Osteocyte (in vitro differentiated cells): ENCODE results near the gene VTN. TPM values are rescaled to one million over a fixed set of nuclear protein-coding genes. Genes with fewer than 3 reads are reported as not detected.

ENCODE experiments used
- DNase-seq: peaks from one replicate; pipeline ENCODE4 v3.0.0; 2021; ENCODE audit warnings: mixed read lengths; ENCODE audit not compliant: unreplicated experiment; ENCODE audit errors: extremely low spot score
- H3K27ac Mint-ChIP-seq: one replicate; pipeline ENCODE4 v1.8.0; 2021; ENCODE audit warnings: mild to moderate bottlenecking, mixed read lengths; ENCODE audit not compliant: unreplicated experiment
- H3K27me3 Mint-ChIP-seq: one replicate; pipeline ENCODE4 v1.8.0; 2021; ENCODE audit warnings: mixed read lengths; ENCODE audit not compliant: unreplicated experiment
- H3K36me3 Mint-ChIP-seq: one replicate; pipeline ENCODE4 v1.8.0; 2021; ENCODE audit warnings: mixed read lengths; ENCODE audit not compliant: unreplicated experiment
- H3K4me1 Mint-ChIP-seq: one replicate; pipeline ENCODE4 v1.8.0; 2021; ENCODE audit warnings: mixed read lengths; ENCODE audit not compliant: unreplicated experiment
- H3K4me3 Mint-ChIP-seq: one replicate; pipeline ENCODE4 v1.8.0; 2021; ENCODE audit warnings: mild to moderate bottlenecking, moderate library complexity, mixed read lengths; ENCODE audit not compliant: unreplicated experiment
- H3K9me3 Mint-ChIP-seq: one replicate; pipeline ENCODE4 v1.8.0; 2021; ENCODE audit warnings: mixed read lengths; ENCODE audit not compliant: unreplicated experiment
- CTCF ChIP-seq: fragments of 200-600 bp; sonication (generic); IDR thresholded peaks from 2 replicates; pipeline ENCODE4 v1.5.0; 2021; ENCODE audit warnings: antibody characterized with exemption, mild to moderate bottlenecking, moderate library complexity
- total RNA-seq: library from RNA; stranded (reverse); gene quantifications from 2 replicates; pipeline ENCODE4 v1.2.1, GENCODE V29; 2021

The VTN gene
- total RNA-seq, 1 donor from 2014 or later = 0.70 TPM

- Mint-ChIP-seq H3K9me3 (no peaks in the 10 kb centered on the region), H3K27ac (no peak overlapping the region), H3K4me3 (no peak overlapping the region), H3K4me1 (no peaks in the 10 kb centered on the region), H3K27me3 (peaks cover 63% of the 10 kb centered on the region), H3K36me3 (no peaks in the 10 kb centered on the region)
- TF ChIP-seq CTCF = no peak
- no peak for DNase-seq
Measured at GRCh38 chr17:28412099-28412498, 42.0 kb upstream of the VTN start.

- Mint-ChIP-seq H3K27ac (no peak overlapping the region), H3K4me3 (no peak overlapping the region), H3K4me1 (peaks cover 12% of the 10 kb centered on the region), H3K36me3 (no peaks in the 10 kb centered on the region), H3K9me3 (no peaks in the 10 kb centered on the region), H3K27me3 (peaks cover 39% of the 10 kb centered on the region)
- DNase-seq = no peak
- no peak for TF ChIP-seq CTCF
Measured at GRCh38 chr17:28407974-28408306, 37.8 kb upstream of the VTN start.

- no peak overlapping the region for H3K4me3 Mint-ChIP-seq
- DNase-seq = no peak
- TF ChIP-seq CTCF = no peak
- H3K36me3 Mint-ChIP-seq = no peaks in the 10 kb centered on the region
- no peak overlapping the region for H3K27ac Mint-ChIP-seq
- H3K4me1 Mint-ChIP-seq = peaks cover 12% of the 10 kb centered on the region
- peaks cover 35% of the 10 kb centered on the region for H3K27me3 Mint-ChIP-seq
- H3K9me3 Mint-ChIP-seq = no peaks in the 10 kb centered on the region
Measured at GRCh38 chr17:28407130-28407973, 37.2 kb upstream of the VTN start.

- no peak for DNase-seq
- no peak for TF ChIP-seq CTCF
- Mint-ChIP-seq H3K4me1 (peaks cover 12% of the 10 kb centered on the region), H3K27me3 (peaks cover 26% of the 10 kb centered on the region), H3K36me3 (no peaks in the 10 kb centered on the region), H3K4me3 (peak overlapping the region; percentile 70), H3K9me3 (no peaks in the 10 kb centered on the region), H3K27ac (no peak overlapping the region)
Measured at GRCh38 chr17:28406473-28406814, 36.3 kb upstream of the VTN start.

- Mint-ChIP-seq H3K4me3 (peak within 1 kb of the TSS; percentile 76), H3K9me3 (no peaks in the 10 kb centered on the region), H3K27ac (peak within 1 kb of the TSS; percentile 38), H3K4me1 (peaks cover 12% of the 10 kb centered on the region), H3K27me3 (peaks cover 20% of the 10 kb centered on the region), H3K36me3 (no peaks in the 10 kb centered on the region)
- TF ChIP-seq CTCF = peak; percentile 11
- DNase-seq = no peak
Measured at GRCh38 chr17:28405632-28406472, 35.7 kb upstream of the VTN start, which contains the start of gene SLC46A1. Gene SLC46A1, minus strand, starts transcription at chr17:28406212. Its CDS starts 98 bp downstream, at chr17:28406114.
